Stimulated activated CD8-positive, alpha-beta memory T cell treated with anti-CD3 and anti-CD28 coated beads, Interleukin-15, amount 100 ng/mL, for 1 hour (primary cell): Measurements from ENCODE around the gene PHPT1.
"Not testable (repeated sequence)": the region's sequence is repeated elsewhere in the genome, so short reads cannot be mapped to it uniquely, and the experiment has no call there.

Source experiments
- DNase-seq: peaks from one replicate; pipeline ENCODE4 v3.0.0-alpha.2; 2020; ENCODE audit warnings: low read depth

The PHPT1 gene

GRCh38 chr9:136860933-136861873 lies 12.0 kb downstream of the PHPT1 start:
- DNase-seq = no peak

DNA sequence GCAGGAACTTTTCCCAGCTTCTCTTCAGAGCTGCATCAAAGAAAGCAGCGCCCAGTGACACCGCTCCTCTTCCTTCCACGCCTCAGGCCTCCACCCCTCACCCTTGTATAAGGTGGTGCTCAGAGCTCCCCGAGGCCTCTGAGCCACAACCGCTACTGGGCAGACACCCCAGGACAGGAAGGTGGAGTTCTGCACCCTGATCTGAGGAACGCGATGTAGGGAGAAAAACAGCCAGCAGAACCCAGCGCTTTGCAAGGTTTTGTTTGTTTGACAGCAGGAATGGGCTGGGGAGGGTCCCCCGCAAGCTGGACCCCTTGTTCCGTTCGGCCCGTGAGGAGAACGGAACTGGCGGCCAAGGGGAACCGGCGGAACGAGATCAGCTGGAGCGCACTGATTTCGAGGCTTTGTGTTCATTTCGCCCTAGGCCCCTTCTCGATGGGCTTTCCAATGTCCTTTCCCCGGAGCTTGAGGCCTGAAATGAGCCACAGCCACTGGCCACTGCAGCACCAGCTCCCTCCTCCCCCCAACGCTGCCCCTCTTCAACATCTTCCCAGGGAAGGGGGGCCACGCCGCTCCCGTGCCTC lies 12.8 kb downstream of the PHPT1 start:
- DNase-seq = no peak

- DNase-seq = no peak
Measured at GRCh38 chr9:136862849-136863622, 13.8 kb downstream of the PHPT1 start.

- DNase-seq = no peak
Measured at GRCh38 chr9:136863623-136864273, 14.5 kb downstream of the PHPT1 start.

DNA sequence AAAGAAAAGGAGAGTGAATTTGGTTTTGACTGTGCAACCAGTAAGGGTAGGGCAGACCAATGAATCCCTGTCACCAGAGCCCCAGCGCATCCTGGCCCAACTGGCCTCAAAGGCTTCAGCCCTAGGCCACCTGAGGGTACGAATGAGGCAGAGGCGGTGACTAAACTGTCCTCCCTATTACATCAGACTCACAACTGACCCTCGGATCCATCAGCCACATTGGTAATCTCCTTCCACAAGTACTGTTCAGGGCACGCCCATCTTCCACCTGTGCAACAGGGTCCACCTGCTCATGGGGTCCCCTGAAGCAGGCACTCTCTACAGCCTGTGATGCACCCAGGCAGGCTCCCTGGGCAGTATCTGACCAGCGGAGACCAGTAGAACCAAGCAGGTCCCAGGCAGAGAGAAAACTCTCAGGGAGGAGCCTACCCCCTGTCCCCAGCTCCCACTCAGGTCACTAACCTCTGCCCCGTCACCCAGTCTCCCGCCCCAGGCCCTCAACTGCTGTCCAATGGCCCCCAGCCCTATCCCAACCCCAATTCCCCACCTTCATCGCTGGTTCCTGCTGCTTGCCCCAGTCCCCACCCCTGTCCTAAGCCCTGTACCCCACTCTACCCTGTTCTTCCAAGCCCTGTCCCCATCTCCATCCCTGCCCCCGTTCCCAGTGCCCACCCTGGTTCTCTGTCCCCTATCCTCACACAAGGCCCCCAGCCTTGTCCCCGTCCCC lies 16.0 kb downstream of the PHPT1 start:
- no peak for DNase-seq

DNA sequence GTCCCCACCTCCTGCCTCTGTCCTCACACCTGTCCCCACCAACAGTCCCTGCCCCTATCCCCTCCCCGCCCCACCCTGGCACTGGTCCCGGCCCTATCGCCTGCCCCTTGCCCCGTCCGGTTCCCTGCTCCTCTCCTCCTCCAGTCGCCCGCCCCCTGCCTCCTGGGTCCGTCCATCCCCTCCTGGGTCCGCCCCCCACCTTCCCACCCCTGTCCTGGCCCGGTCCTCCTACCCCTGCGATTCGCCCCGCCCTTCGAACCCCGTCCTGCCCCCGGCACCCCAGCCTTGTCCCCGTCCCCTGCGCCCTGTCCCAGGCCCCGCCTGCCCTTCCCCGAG lies 16.5 kb downstream of the PHPT1 start:
- DNase-seq = no peak

DNA sequence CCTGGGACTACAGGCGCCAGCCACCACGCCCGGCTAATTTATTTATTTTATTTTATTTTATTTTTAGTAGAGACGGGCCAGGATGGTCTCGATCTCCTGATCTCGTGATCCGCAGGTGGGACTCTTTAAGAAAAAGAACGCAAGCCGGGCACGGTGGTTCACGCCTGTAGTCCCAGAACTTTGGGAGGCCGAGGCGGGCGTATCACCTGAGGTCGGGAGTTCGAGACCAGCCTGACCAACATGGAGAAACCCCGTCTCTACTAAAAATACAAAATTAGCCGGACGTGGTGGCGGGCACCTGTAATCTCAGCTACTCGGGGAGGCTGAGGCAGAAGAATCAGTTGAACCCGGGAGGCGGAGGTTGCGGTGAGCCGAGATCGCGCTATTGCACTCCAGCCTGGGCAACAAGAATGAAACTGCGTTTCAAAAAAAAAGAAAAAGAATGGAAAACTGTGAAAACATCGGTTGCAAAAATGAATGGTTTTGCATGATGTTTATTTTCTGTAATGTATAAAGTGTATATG lies 17.8 kb downstream of the PHPT1 start:
- DNase-seq = not testable (repeated sequence)

- DNase-seq = no peak
Measured at GRCh38 chr9:136867480-136867879, 18.3 kb downstream of the PHPT1 start.

DNA sequence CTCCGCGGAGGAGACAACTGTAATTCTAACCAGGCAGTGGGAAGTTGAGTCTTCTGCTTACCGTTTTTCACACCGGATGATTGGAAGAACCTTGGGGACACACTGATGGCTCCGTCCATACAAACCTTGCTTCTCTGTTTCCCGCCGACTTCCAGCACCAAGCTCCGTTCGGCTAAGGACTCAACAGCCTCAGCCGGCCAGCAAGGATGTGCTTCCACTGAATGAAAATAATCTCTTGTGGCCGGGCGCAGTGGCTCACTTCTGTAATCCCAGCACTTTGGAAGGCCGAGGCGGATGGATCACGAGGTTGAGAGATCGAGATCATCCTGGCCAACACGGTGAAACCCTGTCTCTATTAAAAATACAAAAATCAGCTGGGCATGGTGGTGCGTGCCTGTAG lies 18.7 kb downstream of the PHPT1 start:
- DNase-seq = no peak

DNA sequence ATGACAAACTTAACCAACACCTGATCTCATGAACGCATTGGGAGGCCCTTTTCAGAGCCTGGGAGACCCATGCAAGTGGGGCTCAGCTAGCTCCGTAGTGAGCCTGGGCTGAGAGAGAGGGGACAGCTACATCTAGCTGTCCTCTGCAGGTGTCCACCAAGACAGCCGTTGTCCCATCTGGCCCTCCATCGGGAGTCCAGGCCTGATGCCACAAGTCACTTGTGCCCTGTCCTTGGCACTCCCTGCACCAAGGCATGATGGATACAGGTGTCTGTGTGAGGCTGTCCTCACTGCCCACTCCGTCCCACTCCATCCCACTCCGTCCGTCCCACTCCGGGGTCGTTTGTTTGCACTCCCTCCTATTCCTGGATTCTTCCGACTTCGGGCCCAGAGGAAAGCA lies 19.4 kb downstream of the PHPT1 start:
- DNase-seq = no peak

- DNase-seq = not testable (repeated sequence)
Measured at GRCh38 chr9:136869611-136870010, 20.4 kb downstream of the PHPT1 start.

DNA sequence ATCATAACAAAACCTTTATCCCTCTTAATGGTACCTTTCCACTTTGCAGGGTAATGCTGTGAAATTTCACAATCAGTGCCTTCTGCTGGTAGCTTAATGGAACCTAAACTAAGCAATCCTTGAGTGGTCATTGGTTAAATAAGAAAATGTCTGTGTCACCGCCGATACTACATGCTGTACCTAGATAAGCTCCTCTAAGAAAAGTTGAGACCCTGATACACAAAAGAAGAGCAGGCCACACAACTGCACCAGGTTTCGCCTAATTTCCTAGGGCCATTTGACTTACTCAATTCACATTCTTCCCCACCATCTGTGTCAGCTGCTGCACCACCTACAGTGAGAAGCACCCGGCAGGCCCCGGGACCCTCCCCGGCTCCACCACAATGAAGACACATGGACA lies 25.9 kb downstream of the PHPT1 start:
- DNase-seq = no peak

GRCh38 chr9:136876476-136876875 lies 27.3 kb downstream of the PHPT1 start:
- no peak for DNase-seq

DNA sequence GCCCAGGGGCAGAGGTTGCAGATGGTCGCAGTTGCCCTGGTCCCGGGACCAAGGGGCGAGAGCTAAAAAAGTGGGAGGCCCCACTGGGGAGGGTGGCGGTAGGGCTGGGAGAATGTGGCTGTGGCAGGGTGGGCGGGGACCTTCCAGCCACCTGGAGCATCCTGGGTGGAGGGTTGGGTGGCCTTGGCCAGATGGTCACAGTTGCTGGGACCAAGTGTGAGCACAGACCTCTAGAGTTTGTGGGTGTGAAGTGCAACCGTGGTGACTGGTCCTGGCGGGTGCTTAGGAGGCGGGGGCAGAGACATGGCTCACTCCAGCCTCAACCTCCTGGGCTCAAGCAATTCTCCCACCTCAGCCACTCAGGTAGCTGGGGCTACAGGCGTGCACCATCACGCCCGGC lies 31.4 kb downstream of the PHPT1 start:
- no peak for DNase-seq

GRCh38 chr9:136881691-136882108 lies 32.5 kb downstream of the PHPT1 start:
- no peak for DNase-seq

DNA sequence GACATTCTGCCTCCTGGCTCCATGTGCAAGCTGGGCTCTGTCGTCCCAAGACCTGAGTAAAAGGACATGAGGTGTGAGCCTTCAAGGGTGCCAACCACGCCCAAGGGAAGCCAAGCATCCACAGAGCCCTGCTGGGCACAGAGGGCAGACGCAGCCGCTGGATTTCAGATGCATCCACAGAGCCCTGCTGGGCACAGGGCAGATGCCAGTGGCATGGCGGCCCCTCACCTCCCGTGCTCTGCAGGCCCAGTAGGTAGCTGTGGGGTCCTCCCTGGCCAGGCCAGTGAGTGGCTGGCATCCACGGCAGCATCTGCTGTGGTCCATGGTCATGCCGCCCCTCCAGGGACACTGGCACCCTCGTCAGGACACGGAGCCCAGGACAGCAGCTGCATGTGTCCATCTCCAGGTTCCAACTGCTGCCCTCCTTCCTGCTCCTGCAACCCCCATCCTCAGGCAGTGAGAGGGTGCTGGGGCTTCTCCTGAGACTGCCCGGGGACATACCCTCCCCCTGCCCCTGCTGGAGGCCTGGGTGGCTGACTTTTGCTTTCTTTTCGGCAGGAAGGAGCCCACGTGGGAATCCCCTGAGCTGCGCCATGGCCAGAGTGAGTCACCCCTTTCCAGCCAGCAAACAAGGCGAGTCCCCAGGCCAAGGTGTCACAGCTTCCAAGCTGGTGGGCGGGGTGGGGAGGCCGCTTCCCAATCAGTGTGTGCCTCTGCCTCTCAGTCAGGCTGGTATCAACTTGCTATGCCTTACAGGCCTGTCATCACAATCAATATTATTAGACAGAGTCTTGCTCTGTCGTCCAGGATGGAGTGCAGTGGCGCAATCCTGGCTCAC lies 33.1 kb downstream of the PHPT1 start:
- peak; percentile 82 for DNase-seq

- DNase-seq = not testable (repeated sequence)
Measured at GRCh38 chr9:136882947-136883283, 33.7 kb downstream of the PHPT1 start.

GRCh38 chr9:136883670-136884069 lies 34.5 kb downstream of the PHPT1 start:
- DNase-seq = not testable (repeated sequence)

DNA sequence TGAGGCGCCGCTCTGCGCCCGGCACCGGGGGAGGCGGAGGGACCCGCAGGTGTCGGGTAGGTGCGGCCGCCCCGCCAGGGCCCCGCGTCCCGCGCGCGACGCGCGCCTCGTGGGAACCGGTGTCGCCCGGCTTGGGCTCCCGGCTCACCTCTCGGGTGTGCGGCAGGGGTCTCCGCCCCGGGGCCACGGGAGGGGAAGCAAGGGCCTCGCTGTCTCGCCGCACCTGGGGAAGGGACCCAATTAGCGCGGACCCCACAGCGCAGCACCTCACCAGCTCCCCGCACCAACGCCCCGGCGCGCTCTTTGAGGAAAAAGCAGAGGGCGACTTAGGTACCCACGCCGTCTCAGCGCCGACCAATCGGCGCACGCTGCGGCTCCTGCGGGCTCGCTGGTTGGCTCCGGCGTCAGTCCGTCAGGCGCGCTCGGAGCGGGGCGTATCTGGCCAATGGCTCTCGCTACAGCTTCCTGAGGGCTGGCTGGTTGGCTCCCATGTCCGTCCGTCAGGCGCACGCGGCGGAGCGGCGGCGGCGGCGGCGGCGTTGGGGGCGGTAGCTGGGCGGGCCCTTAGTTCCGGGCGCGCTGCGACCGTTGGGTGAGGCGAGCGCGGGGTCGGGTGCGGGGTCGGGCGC lies 36.9 kb downstream of the PHPT1 start, which contains the start of gene TRAF2:
Gene TRAF2, plus strand, starts transcription at position 567 of the 629 bp plus-strand sequence. CDS start 12,225 bp downstream, outside the sequence.
- peak; percentile 88 for DNase-seq
